ENCODE data around the gene DBF4.

- peak; percentile 24 to 46 (median 31) for TF ChIP-seq CTCF (IDR thresholded peaks at IDR 0.05)
- no peak for TF ChIP-seq POLR2A (IDR thresholded peaks at IDR 0.05)
- no peak for TF ChIP-seq POLR2AphosphoS5 (IDR thresholded peaks at IDR 0.05; ENCODE audit: insufficient read depth in 1 of 2, low read depth in 1 of 2)
Measured at GRCh38 chr7:87886875-87887274, 10.6 kb downstream of the DBF4 start.
